KOPT-K1 (cell line): ENCODE data around the gene GPR107.

Source experiments
- H3K27ac ChIP-seq: fragments of 200-600 bp; sonication (generic); 2 replicates; pipeline ENCODE4 v1.5.1; 2016; ENCODE audit warnings: antibody characterized with exemption, mild to moderate bottlenecking, low read depth, low read length; ENCODE audit not compliant: poor library complexity, severe bottlenecking
- H3K36me3 ChIP-seq: fragments of 200-600 bp; sonication (generic); 2 replicates; pipeline ENCODE4 v1.5.1; 2017; ENCODE audit warnings: antibody characterized with exemption, mild to moderate bottlenecking, low read length, moderate library complexity; ENCODE audit not compliant: insufficient read depth
- H3K9me3 ChIP-seq: fragments of 200-600 bp; sonication (generic); 2 replicates; pipeline ENCODE4 v1.5.1; 2017; ENCODE audit warnings: antibody characterized with exemption, low read length, mild to moderate bottlenecking; ENCODE audit not compliant: insufficient read depth, poor library complexity, severe bottlenecking

Gene GPR107

DNA sequence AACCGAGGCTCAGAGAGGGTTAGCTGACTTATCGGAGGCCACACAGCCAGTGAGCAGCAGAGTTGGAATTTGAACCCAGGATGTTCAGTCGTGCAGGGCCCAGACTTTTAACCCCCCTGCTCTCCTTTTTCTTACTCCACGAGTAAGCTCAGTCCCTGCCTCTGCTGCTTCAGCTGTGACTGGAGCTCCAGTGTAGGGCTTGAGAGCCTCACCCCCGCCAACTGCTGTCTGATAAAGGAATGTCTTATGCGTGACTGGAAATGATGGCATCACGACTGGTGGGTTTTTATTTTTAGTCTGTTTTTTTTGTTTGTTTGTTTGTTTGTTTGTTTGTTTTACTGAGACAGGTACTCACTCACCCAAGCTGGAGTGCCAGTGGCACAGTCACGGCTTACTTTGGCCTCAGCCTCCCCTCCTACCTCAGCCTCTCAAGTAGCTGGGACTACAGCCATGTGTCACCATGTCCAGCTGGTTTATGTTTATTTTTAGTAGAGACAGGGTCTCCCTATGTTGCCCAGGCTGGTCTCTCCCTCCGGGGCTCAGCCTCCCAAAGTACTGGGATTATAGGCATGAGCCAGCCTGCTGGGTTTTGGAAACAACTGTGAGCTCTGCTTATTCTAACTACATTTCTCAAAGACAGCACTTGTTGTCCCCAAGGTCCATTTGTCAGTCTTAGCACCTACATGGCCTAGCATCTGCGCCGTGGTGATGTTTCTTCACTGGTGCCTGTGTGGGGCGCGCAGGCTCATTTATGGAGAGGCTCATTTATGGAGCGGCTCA, 66.0 kb downstream of the GPR107 start:
- Histone ChIP-seq H3K27ac (no peak overlapping the region), H3K9me3 (no peaks in the 10 kb centered on the region), H3K36me3 (peaks cover 60% of the 10 kb centered on the region)

DNA sequence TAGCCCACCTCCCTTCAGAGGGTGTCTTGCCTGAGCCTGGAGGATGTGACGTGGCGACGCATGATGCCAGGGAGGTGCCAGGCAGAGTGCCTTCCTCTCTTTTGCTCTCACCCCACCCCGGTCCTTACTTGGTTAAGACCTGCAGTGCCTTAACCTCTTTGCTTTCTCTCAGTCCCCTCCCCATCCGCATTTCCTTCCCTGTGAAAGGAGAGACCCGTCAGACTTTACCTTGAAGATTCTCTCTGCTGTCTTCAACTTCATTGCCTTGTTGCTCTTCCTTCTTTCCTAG, 66.5 kb downstream of the GPR107 start:
- Histone ChIP-seq H3K36me3 (peaks cover 61% of the 10 kb centered on the region), H3K9me3 (no peaks in the 10 kb centered on the region), H3K27ac (no peak overlapping the region)

- H3K36me3 ChIP-seq: peaks cover 59% of the 10 kb centered on the region
- no peak overlapping the region for H3K27ac ChIP-seq
Observed at GRCh38 chr9:130120832-130121231, 67.1 kb downstream of the GPR107 start.

GRCh38 chr9:130122456-130122855, 68.8 kb downstream of the GPR107 start:
- Histone ChIP-seq H3K36me3 (peaks cover 55% of the 10 kb centered on the region), H3K27ac (no peak overlapping the region), H3K9me3 (no peaks in the 10 kb centered on the region)

More at GRCh38 chr9:130120832-130121231, 67.1 kb downstream of the GPR107 start:
- H3K9me3 ChIP-seq: no peaks in the 10 kb centered on the region

GRCh38 chr9:130124085-130124860, 70.6 kb downstream of the GPR107 start:
- Histone ChIP-seq H3K27ac (no peak overlapping the region), H3K36me3 (peaks cover 45% of the 10 kb centered on the region), H3K9me3 (no peaks in the 10 kb centered on the region)

GRCh38 chr9:130126721-130127433, 73.2 kb downstream of the GPR107 start:
- H3K36me3 ChIP-seq: peaks cover 54% of the 10 kb centered on the region
- no peak overlapping the region for H3K27ac ChIP-seq
- H3K9me3 ChIP-seq: no peaks in the 10 kb centered on the region

DNA sequence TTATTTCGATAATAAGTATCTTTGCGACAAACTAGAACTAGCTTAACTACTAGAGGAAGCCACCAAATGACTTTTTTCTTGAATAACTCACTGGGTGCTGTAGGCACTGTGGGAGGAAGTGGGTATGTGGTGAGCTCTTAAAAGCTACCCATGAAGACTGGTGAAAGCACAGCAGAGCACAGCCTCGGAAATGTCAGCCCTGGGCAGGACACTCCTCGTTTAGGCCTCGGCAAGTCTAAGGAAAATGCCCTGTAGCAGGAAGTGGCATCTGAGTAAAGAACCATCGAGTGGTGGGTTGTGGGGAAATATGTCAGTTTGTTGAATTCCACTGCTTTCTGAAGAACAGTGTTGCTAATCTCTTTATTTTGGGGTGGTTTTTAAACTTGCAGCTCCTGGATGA, 74.5 kb downstream of the GPR107 start:
- no peaks in the 10 kb centered on the region for H3K9me3 ChIP-seq
- peak overlapping the region; percentile 65 for H3K27ac ChIP-seq
- H3K36me3 ChIP-seq: peaks cover 49% of the 10 kb centered on the region

DNA sequence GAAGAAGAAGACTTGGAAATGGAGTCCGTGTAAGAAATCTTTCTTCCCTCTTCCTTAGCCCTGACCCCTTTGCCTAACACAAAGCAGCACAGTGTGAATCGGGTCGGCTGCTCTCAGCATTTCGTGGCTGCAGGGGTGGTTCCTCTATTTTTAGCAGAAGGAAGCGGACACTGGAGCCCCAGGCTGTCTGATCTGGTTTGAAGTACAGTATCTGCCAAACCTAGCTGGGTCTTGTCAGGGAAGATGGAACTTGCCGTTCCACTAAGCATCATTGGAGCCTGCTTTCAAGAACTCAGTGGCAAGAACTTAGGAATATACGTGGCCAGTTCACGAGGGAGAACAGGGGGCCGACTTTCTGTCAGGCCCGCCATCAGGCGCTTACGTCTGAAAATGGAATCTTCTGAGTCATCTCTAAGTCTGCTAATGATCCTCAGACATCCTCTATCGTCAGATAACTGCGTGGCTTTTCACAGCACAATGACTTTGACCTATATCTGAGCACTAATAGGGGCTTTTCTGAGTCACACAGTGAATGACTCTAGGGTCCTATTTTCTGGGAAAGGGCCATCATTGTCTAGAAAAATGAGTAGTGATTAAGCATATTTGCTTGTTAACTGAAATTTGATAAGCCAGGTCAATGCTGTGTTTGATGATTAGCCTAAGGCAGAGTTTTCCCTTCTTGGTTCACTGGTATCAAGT, 75.2 kb downstream of the GPR107 start:
- H3K36me3 ChIP-seq: peaks cover 45% of the 10 kb centered on the region
- H3K9me3 ChIP-seq: no peaks in the 10 kb centered on the region
- peak overlapping the region; percentile 65 for H3K27ac ChIP-seq

DNA sequence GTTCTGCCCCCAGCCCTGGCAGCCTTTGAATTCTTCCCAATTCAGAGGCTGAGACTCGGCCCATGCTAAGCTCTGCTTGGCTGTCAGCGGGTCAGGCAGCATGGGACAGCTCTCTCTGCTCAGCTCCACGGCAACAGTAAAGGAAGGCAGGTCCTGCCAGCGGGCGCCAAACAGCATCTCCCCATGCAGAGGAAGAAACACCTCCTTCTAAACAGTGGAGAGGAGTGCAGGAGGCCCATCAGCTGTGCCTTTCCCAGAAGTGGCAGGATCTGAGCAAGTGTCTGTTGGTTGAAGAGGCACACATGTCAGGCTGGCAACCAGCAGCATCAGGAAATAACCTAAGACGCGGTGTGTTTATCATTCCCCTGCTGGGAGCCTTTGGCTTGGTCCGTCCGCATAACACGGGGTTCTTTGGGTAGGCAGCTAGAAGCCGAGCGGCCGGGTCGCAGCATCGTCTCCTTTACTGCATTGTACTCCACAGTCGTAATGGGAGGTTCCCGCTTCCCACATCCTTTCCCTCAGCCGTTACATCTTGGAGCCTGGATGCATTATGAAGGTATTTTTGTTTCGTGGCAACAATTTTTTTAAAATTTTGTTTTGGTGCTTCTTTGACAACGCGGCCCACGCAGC, 75.8 kb downstream of the GPR107 start:
- Histone ChIP-seq H3K27ac (peak overlapping the region; percentile 65), H3K9me3 (no peaks in the 10 kb centered on the region), H3K36me3 (peaks cover 42% of the 10 kb centered on the region)

DNA sequence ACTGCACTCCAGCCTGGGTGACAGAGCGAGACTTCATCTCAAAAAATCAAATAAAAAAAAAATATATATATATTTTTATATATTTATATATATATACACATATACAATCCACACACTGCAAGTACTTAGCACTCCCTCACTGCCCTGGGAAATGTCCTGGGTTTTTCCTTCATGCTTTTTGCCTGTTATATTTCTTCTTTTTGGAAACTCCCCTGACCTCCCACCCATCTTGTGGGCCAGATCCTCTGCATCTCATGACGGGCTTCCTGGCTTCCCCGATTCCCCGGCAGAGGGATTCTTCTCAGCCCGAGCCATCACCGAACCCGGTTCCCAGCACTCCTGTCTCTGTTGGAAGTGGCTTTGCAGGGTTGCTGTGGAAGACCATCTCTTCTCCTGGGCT, 79.0 kb downstream of the GPR107 start:
- Histone ChIP-seq H3K36me3 (peaks cover 58% of the 10 kb centered on the region), H3K27ac (no peak overlapping the region), H3K9me3 (no peaks in the 10 kb centered on the region)

- no peak overlapping the region for H3K27ac ChIP-seq
- H3K9me3 ChIP-seq: no peaks in the 10 kb centered on the region
- peaks cover 28% of the 10 kb centered on the region; the same call in 1 of the 2 replicates for H3K36me3 ChIP-seq
Observed at GRCh38 chr9:130137081-130137640, 83.5 kb downstream of the GPR107 start.

GRCh38 chr9:130137641-130138081, 84.0 kb downstream of the GPR107 start:
- H3K27ac ChIP-seq: no peak overlapping the region

DNA sequence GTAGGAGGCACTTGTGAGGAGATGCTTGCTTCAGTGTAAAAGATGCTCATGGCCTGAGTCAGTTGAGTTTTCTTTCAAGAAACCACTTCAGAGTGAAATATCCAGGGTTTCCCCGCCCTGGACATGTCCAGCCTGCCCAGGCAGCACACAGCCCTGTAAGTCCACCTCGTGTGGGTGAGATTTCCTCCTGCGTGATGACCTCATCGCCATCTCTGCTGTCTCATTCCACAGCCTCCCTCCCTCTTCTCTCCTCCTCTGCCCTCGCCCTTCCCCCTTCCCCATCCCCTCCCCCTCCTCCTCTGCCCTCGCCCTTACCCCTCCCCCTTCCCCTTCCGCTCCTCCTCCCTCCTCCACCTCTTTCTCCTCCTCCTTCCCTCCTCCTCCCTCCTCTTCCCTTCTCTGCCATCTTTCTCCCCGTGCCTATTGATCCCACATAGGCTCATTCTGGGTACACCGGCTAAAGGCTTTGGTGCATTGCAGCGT, 84.5 kb downstream of the GPR107 start:
- Histone ChIP-seq H3K27ac (no peak overlapping the region), H3K36me3 (peaks cover 28% of the 10 kb centered on the region; the same call in 1 of the 2 replicates), H3K9me3 (no peaks in the 10 kb centered on the region)

More at GRCh38 chr9:130137641-130138081, 84.0 kb downstream of the GPR107 start:
- H3K9me3 ChIP-seq: no peaks in the 10 kb centered on the region
- H3K36me3 ChIP-seq: peaks cover 28% of the 10 kb centered on the region; the same call in 1 of the 2 replicates

DNA sequence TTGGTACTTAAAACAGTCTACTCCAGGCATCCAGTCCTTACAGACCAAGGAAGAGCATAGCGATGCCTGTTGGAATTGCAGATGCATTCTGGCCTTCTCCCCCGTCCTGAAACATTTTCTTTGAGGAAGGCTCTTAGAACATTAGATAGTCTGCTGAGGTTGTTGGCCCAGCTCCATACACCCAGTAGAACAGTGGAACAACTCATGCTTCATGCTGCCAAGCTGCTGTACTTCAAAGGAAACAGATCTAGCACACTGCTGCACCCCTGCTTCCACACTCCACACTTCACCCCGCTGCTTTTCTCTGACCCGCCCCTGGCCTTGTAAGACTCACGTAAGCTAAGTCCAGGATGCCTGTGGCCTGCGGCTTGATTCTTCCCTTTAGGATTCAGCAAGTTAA, 85.1 kb downstream of the GPR107 start:
- Histone ChIP-seq H3K27ac (no peak overlapping the region), H3K36me3 (peaks cover 28% of the 10 kb centered on the region; the same call in 1 of the 2 replicates), H3K9me3 (no peaks in the 10 kb centered on the region)
